ENCODE measurements around the gene DHRS2. TPM values are rescaled to one million over a fixed set of nuclear protein-coding genes. Genes with fewer than 3 reads are reported as not detected.
"Not testable (repeated sequence)": the region's sequence is repeated elsewhere in the genome, so short reads cannot be mapped to it uniquely, and the experiment has no call there.

The DHRS2 gene
- total RNA-seq, 2 donors from 2014 or later = 1.3 to 3.3 TPM

DNA sequence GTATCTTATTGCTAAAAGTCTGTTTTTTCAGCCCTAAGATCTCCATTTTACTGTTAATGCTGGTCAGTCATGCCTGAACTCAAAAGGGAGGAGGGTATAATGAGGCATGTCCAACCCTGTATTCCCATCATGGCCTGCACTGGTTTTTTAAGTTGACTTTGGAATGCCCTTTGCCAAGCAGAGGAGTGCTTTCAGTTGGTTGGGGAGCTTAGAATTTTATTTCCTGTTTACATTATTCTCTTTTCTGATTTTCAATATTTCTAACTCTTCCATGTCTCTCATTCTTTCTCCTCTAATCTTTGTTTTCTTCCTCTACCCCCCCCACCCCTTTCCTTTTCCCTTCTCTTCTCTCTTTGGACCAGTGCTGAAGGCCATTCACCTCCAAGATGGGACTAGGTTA lies 4.9 kb upstream of the DHRS2 start:
- Histone ChIP-seq H3K4me3 (no peak overlapping the region), H3K36me3 (replicated peaks in 1 of 2; ENCODE audit: insufficient read depth in 1 of 2, low read depth in 2 of 2) (no peaks in the 10 kb centered on the region), H3K4me1 (peaks cover 32% of the 10 kb centered on the region), H3K9me3 (no peaks in the 10 kb centered on the region), H3K27ac (peak overlapping the region in 3 of 4 donors; percentile 72 to 80 (median 76)), H3K27me3 (no peaks in the 10 kb centered on the region)
- ATAC-seq (no peak), DNase-seq (no peak)
- intact Hi-C loops (cut with DNase I) = no loop called here
- TF ChIP-seq, protein P1, sequence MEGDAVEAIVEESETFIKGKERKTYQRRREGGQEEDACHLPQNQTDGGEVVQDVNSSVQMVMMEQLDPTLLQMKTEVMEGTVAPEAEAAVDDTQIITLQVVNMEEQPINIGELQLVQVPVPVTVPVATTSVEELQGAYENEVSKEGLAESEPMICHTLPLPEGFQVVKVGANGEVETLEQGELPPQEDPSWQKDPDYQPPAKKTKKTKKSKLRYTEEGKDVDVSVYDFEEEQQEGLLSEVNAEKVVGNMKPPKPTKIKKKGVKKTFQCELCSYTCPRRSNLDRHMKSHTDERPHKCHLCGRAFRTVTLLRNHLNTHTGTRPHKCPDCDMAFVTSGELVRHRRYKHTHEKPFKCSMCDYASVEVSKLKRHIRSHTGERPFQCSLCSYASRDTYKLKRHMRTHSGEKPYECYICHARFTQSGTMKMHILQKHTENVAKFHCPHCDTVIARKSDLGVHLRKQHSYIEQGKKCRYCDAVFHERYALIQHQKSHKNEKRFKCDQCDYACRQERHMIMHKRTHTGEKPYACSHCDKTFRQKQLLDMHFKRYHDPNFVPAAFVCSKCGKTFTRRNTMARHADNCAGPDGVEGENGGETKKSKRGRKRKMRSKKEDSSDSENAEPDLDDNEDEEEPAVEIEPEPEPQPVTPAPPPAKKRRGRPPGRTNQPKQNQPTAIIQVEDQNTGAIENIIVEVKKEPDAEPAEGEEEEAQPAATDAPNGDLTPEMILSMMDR (IDR thresholded peaks at IDR 0.05) = no peak
- TF ChIP-seq POLR2A (IDR thresholded peaks at IDR 0.05) = no peak

DNA sequence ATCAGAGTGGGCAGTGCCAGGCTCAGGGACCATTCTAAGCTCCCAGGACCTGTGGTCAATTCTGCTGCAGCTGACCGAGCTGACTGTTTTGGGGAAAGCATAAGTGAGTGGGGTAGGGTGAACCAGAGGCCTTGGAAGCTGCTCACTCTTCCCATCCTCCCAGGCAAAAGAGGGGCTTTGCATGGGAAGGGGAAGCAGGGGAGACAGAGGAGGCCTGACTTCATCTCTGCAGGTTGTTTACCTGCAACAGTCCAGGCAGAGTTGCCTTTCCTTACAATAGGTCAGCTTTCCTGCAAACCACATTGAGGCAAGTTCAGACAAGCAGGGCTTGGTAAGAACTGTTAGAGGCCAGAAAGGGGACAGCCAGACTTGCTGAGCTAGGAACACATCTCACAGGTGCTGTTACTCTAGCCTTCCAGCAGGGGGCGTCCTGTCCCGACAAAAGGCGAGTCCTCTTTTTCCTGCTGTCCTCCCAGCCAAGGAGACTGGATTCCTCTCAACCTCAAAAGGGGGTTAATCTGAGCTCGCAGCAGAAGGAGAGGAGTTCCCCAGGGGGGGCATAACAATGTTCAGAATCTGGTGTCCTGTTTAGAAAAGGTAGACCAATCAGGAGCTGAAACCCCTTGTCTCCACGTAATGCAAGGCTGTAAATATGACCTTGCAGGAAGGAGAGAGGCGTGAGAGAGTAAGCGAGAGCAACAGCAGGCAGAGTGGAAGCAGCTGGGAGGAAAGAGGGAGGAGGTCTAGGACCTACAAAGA lies 4.3 kb upstream of the DHRS2 start:
- H3K4me3 ChIP-seq = no peak overlapping the region
- TF ChIP-seq, protein P1 (IDR thresholded peaks at IDR 0.05) = peak; percentile 86 to 96 (median 93)
- TF ChIP-seq POLR2A (IDR thresholded peaks at IDR 0.05) = peak in 1 of 3 donors; percentile 13
- no peaks in the 10 kb centered on the region for H3K36me3 ChIP-seq (replicated peaks in 1 of 2; ENCODE audit: insufficient read depth in 1 of 2, low read depth in 2 of 2)
- peak overlapping the region; percentile 72 to 80 (median 74) for H3K27ac ChIP-seq
- peak; percentile 94 for ATAC-seq
- DNase-seq = peak; percentile 80 to 85 (median 84)
- 7 to 8% methylated on average over 8 of the region's 8 CpGs for WGBS, 2 donors
- no peaks in the 10 kb centered on the region for H3K27me3 ChIP-seq
- peaks cover 32% of the 10 kb centered on the region for H3K4me1 ChIP-seq
- no peaks in the 10 kb centered on the region for H3K9me3 ChIP-seq
- intact Hi-C loops (cut with DNase I) = no loop called here

DNA sequence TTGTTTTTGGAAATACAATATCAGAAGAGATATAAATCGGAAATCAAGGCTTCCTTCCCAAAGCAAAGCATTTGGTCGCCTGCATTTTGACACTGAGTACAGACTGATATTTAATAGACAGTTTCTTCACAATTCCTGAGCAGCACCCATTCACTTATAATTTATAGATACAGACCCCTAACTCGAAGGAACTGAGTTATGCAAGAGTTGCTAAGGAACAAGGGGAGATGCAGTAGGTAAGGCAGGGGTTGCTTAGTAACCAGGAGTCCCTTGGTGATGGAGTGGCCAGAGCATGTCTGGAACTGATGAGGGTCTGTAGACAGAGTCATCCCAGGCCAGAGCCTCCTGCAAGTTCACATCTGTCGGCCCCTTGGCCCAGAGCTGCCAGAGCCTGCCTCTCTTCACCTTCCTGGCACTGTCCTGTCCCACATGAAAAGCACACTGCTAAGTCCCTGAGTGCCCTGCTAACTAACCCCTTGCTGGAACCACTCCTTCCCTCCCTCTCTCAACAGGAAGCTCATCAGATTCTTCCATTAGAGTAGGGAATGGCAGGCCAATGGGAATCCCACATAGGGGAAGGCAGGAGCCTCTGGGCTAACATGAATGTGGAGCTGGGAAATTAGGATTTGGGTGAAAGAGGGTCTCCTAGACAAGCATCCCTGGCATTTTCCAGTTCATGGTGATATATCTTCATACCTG lies 3.6 kb upstream of the DHRS2 start:
- Histone ChIP-seq H3K9me3 (no peaks in the 10 kb centered on the region), H3K27ac (peak overlapping the region; percentile 72 to 80 (median 74)), H3K4me3 (no peak overlapping the region), H3K4me1 (peaks cover 32% of the 10 kb centered on the region), H3K36me3 (replicated peaks in 1 of 2; ENCODE audit: insufficient read depth in 1 of 2, low read depth in 2 of 2) (no peaks in the 10 kb centered on the region), H3K27me3 (no peaks in the 10 kb centered on the region)
- no peak for DNase-seq
- peak; percentile 6 for ATAC-seq
- no peak for TF ChIP-seq POLR2A (IDR thresholded peaks at IDR 0.05)
- TF ChIP-seq, protein P1 (IDR thresholded peaks at IDR 0.05) = no peak
- 16 to 33% methylated on average over 4 of the region's 4 CpGs for WGBS, 2 donors
- intact Hi-C loops (cut with DNase I) = no loop called here

DNA sequence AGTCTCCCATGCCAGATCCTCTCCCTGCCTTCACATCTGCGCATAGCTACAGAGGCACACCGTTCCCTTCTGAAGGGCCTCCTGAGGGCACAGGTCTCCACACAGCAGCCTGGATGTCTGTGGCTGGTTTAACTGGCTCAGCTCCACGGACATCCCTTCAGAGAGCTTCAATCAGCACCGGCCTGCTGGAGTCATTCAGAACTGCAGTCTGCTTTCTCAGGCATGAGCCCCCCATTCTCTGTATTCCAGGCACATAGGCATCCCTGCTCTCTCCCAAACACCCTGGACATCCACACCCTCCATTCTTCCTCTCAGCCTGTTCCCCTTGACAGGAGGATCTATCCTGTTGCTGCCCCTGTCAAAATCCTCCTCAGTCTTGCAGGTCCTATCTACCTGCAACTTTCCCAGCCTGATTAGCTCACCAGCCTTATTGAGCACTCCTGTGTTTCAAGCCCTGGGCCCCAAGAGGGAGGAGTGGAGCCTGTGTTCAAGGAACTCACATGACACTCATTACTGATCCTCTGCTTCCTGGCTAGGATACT lies 2.9 kb upstream of the DHRS2 start:
- Histone ChIP-seq H3K9me3 (no peaks in the 10 kb centered on the region), H3K27ac (peak overlapping the region in 3 of 4 donors; percentile 72 to 80 (median 76)), H3K4me1 (peaks cover 32% of the 10 kb centered on the region), H3K27me3 (no peaks in the 10 kb centered on the region), H3K4me3 (no peak overlapping the region), H3K36me3 (replicated peaks in 1 of 2; ENCODE audit: insufficient read depth in 1 of 2, low read depth in 2 of 2) (no peaks in the 10 kb centered on the region)
- intact Hi-C loops (cut with DNase I) = no loop called here
- WGBS, 2 donors = 92 to 93% methylated on average over 4 of the region's 4 CpGs
- DNase-seq (no peak), ATAC-seq (no peak)
- TF ChIP-seq, protein P1 (IDR thresholded peaks at IDR 0.05) = no peak
- no peak for TF ChIP-seq POLR2A (IDR thresholded peaks at IDR 0.05)

DNA sequence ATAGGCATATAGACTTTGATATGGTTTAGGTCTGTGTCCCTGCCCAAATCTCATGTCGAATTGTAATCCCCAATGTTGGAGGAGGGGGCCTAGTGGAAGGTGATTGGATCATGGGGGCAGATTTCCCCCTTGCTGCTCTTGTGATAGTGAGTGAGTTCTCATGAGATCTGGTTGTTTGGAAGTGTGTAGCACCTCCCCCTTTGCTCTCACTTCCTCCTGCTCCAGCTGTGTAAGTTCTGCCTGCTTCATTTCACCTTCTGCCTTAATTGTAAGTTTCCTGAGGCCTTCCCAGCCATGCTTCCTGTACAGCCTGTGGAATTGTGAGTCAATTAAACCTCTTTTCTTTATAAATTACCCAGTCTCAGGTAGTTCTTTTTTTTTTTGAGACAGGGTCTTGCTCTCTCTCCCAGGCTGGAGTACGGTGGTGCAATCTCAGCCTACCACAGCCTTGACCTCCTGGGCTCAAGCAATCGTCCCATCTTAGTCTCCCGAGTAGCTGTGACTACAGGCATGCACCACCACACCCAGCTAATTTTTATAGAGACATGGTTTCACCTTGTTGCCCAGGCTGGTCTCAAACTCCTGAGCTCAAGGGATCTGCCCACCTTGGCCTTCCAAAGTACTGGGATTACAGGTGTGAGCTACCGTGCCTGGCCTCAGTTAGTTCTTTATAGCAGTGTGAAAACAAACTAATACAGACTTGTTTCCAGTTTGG lies 1.3 kb upstream of the DHRS2 start:
- ATAC-seq; intact Hi-C loops (cut with DNase I): not testable (repeated sequence)
- 71 to 82% methylated on average over 5 of the region's 5 CpGs for WGBS, 2 donors

DNA sequence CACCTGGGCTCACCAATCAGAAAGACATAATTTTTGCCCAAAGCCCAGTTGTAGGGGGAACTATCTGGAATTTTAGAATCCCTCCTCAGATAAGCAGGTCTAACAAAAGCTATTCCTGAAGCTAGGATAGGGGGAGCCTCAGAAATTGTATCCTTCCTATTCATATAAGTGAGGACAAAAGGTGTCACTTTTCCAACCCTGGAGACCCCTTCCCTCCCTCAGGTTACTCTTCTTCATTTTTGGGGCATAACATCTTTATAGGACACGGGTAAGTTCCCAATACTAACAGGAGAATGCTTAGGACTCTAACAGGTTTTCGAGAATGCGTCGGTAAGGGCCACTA lies 1.1 kb downstream of the DHRS2 start:
- H3K36me3 ChIP-seq (replicated peaks in 1 of 2; ENCODE audit: insufficient read depth in 1 of 2, low read depth in 2 of 2); H3K27ac ChIP-seq; ATAC-seq; DNase-seq; H3K4me3 ChIP-seq; H3K27me3 ChIP-seq; H3K9me3 ChIP-seq; intact Hi-C loops (cut with DNase I): not testable (repeated sequence)
- WGBS, 2 donors = 92 to 97% methylated on average over 4 of the region's 4 CpGs
- H3K4me1 ChIP-seq = peaks cover 17% of the 10 kb centered on the region

More for the DNA sequence above, 1.3 kb upstream of the DHRS2 start:
- not testable (repeated sequence) for H3K27me3 ChIP-seq; H3K36me3 ChIP-seq (replicated peaks in 1 of 2; ENCODE audit: insufficient read depth in 1 of 2, low read depth in 2 of 2); DNase-seq; H3K9me3 ChIP-seq; H3K27ac ChIP-seq; H3K4me3 ChIP-seq
- peaks cover 31% of the 10 kb centered on the region for H3K4me1 ChIP-seq

DNA sequence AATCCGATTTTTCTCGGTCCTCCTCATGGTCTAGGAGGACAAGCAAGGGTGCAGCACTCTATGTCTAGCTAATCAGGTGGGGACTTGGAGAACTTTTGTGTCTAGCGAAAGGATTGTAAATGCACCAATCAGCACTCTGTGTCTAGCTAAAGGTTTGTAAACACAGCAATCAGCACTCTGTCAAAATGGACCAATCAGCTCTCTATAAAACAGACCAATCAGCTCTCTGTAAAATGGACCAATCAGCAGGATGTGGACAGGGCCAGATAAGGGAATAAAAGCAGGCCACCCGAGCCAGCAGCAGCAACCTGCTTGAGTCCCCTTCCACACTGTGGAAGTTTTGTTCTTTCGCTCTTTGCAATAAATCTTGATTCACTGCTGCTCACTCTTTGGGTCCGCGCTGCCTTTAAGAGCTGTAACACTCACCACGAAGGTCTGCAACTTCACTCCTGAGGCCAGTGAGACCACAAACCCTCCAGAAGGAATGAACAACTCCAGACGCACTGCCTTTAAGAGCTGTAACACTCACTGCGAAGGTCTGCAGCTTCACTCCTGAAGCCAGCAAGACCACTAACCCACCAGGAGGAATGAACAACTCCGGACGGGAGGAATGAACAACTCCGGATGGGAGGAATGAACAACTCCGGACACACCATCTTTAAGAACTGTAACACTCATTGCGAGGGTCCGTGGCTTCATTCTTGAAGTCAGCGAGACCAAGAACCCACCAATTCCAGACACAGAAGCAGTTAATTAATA lies 1.7 kb downstream of the DHRS2 start:
- H3K9me3 ChIP-seq; intact Hi-C loops (cut with DNase I); H3K27me3 ChIP-seq; ATAC-seq; H3K27ac ChIP-seq; H3K36me3 ChIP-seq (replicated peaks in 1 of 2; ENCODE audit: insufficient read depth in 1 of 2, low read depth in 2 of 2); DNase-seq; H3K4me3 ChIP-seq: not testable (repeated sequence)
- 85% methylated on average over 17 of the region's 17 CpGs for WGBS, 2 donors
- H3K4me1 ChIP-seq = peaks cover 12% of the 10 kb centered on the region
